OCI-LY1 (cell line): ENCODE data around the gene CDC34.

Experiments used
- CTCF ChIP-seq: fragments of 200-600 bp; sonication (generic), shearing (Covaris generic); IDR thresholded peaks from 2 replicates; pipeline ENCODE4 v1.5.1; 2017; ENCODE audit warnings: mild to moderate bottlenecking, antibody characterized with exemption, low read length, moderate library complexity, mixed read lengths
- EZH2 ChIP-seq: fragments of 200-600 bp; sonication (generic), shearing (Covaris generic); IDR thresholded peaks from 2 replicates; pipeline ENCODE4 v1.8.0; 2017; ENCODE audit warnings: borderline replicate concordance, mixed run types, mild to moderate bottlenecking, antibody characterized with exemption, low read length, moderate library complexity, mixed read lengths

GRCh38 chr19:560121-560520, 28.6 kb downstream of the CDC34 start:
- TF ChIP-seq CTCF (no peak), EZH2 (no peak)
